Thoracic aorta (tissue), 2 donors: ENCODE results near the gene TNFRSF9. TPM values are rescaled to one million over a fixed set of nuclear protein-coding genes. Genes with fewer than 3 reads are reported as not detected.

Experiments used
- ATAC-seq: fragments of 150-250 bp; one replicate; pipeline ENCODE4 v1.8.0; 2017; ENCODE audit warnings: low read depth; ENCODE audit not compliant: insufficient number of reproducible peaks, low FRiP score
- DNase-seq: peaks from one replicate; pipeline ENCODE4 v3.0.0-alpha.2; 2020; ENCODE audit warnings: low spot score
- H3K27ac ChIP-seq, 2 donors: fragments of 200-600 bp; sonication (generic); 1 replicate in 1 of 2; 2 replicates in 1 of 2; pipeline ENCODE4 v1.5.1; 2016; ENCODE audit warnings: mild to moderate bottlenecking in 2 of 2, moderate library complexity in 2 of 2
- H3K27me3 ChIP-seq: fragments of 200-600 bp; sonication (generic); replicated peaks from 2 replicates; pipeline ENCODE4 v1.6.0; 2016; ENCODE audit warnings: mild to moderate bottlenecking; ENCODE audit not compliant: insufficient read depth
- H3K36me3 ChIP-seq: fragments of 200-600 bp; sonication (generic); one replicate; pipeline ENCODE4 v1.5.1; 2016
- H3K4me1 ChIP-seq, 2 donors: fragments of 200-600 bp; sonication (generic); 1 replicate in 1 of 2; 2 replicates in 1 of 2; pipeline versions ENCODE4 v1.5.1 to v1.6.0; 2016; ENCODE audit warnings: low read depth in 2 of 2, mild to moderate bottlenecking in 1 of 2; ENCODE audit not compliant: control insufficient read depth in 1 of 2
- H3K4me3 ChIP-seq: fragments of 200-600 bp; sonication (generic); 2 replicates; pipeline ENCODE4 v1.5.1; 2016; ENCODE audit warnings: mild to moderate bottlenecking
- H3K9me3 ChIP-seq: fragments of 200-600 bp; sonication (generic); 2 replicates; pipeline ENCODE4 v1.5.1; 2016
- CTCF ChIP-seq: fragments of 200-600 bp; sonication (generic); IDR thresholded peaks from one replicate; pipeline ENCODE4 v1.5.1; 2019; ENCODE audit warnings: antibody characterized with exemption
- total RNA-seq, 2 donors: library from RNA; depleted of rRNA; stranded (reverse); fragments of >200 nt; gene quantifications; one replicate each; pipeline versions ENCODE4 v1.1.0 to v1.2.3, GENCODE V29; 2016

Gene TNFRSF9
- total RNA-seq, 2 donors from 2014 or later, result not detected

- no peaks in the 10 kb centered on the region for H3K27me3 ChIP-seq
- H3K27ac ChIP-seq, result no peak overlapping the region
- peaks cover 43% of the 10 kb centered on the region for H3K36me3 ChIP-seq
- no peaks in the 10 kb centered on the region for H3K9me3 ChIP-seq
- no peak for ATAC-seq
- no peak for DNase-seq
- H3K4me1 ChIP-seq, result peaks cover 5 to 13% of the 10 kb centered on the region in 2 donors
- no peak overlapping the region for H3K4me3 ChIP-seq
- TF ChIP-seq CTCF, result no peak
Observed at GRCh38 chr1:7972285-7972684, 31.6 kb upstream of the TNFRSF9 start.

- no peak for ATAC-seq
- no peaks in the 10 kb centered on the region for H3K27me3 ChIP-seq
- no peak overlapping the region for H3K4me3 ChIP-seq
- peaks cover 11 to 17% of the 10 kb centered on the region in 2 donors for H3K4me1 ChIP-seq
- H3K27ac ChIP-seq, result no peak overlapping the region
- peaks cover 51% of the 10 kb centered on the region for H3K36me3 ChIP-seq
- TF ChIP-seq CTCF, result no peak
- H3K9me3 ChIP-seq, result no peaks in the 10 kb centered on the region
- DNase-seq, result no peak
Observed at GRCh38 chr1:7971024-7971423, 30.4 kb upstream of the TNFRSF9 start.

- Histone ChIP-seq H3K36me3 (peaks cover 54% of the 10 kb centered on the region), H3K9me3 (no peaks in the 10 kb centered on the region), H3K27ac (no peak overlapping the region), H3K4me3 (no peak overlapping the region), H3K4me1 (peaks cover 16 to 25% of the 10 kb centered on the region in 2 donors), H3K27me3 (no peaks in the 10 kb centered on the region)
- ATAC-seq, result no peak
- TF ChIP-seq CTCF, result no peak
- no peak for DNase-seq
Observed at GRCh38 chr1:7970246-7970645, 29.6 kb upstream of the TNFRSF9 start.

GRCh38 chr1:7967651-7968050 is 27.0 kb upstream of the TNFRSF9 start:
- DNase-seq (no peak), ATAC-seq (no peak)
- H3K36me3 ChIP-seq, result peaks cover 45% of the 10 kb centered on the region
- no peak overlapping the region for H3K4me3 ChIP-seq
- H3K9me3 ChIP-seq, result no peaks in the 10 kb centered on the region
- no peaks in the 10 kb centered on the region for H3K27me3 ChIP-seq
- H3K27ac ChIP-seq, result no peak overlapping the region
- peaks cover 30 to 51% of the 10 kb centered on the region in 2 donors for H3K4me1 ChIP-seq
- TF ChIP-seq CTCF, result no peak

- no peak for TF ChIP-seq CTCF
- peaks cover 34 to 56% of the 10 kb centered on the region in 2 donors for H3K4me1 ChIP-seq
- DNase-seq, result no peak
- H3K4me3 ChIP-seq, result no peak overlapping the region
- no peak for ATAC-seq
- H3K27me3 ChIP-seq, result no peaks in the 10 kb centered on the region
- H3K27ac ChIP-seq, result no peak overlapping the region
- H3K9me3 ChIP-seq, result no peaks in the 10 kb centered on the region
- peaks cover 44% of the 10 kb centered on the region for H3K36me3 ChIP-seq
Observed at GRCh38 chr1:7967196-7967595, 26.6 kb upstream of the TNFRSF9 start.
